NCI-H2029 treated with DMSO at 0.1 percent for 48 hours (cell line): ENCODE data around the gene LIPC.

ENCODE experiments used
- DNase-seq: peaks from one replicate; lab custom pipeline; 2025; lab: John Stamatoyannopoulos, UW

Gene LIPC

GRCh38 chr15:58406811-58407210, 25.0 kb upstream of the LIPC start:
- no peak for DNase-seq

- DNase-seq = no peak
Observed at GRCh38 chr15:58407236-58407775, 24.5 kb upstream of the LIPC start.

- DNase-seq = no peak
Observed at GRCh38 chr15:58407778-58408177, 24.0 kb upstream of the LIPC start.

GRCh38 chr15:58409861-58410260, 21.9 kb upstream of the LIPC start:
- no peak for DNase-seq

GRCh38 chr15:58410353-58410752, 21.4 kb upstream of the LIPC start:
- DNase-seq = peak; percentile 28

- no peak for DNase-seq
Observed at GRCh38 chr15:58413253-58413652, 18.5 kb upstream of the LIPC start.

GRCh38 chr15:58415636-58416035, 16.2 kb upstream of the LIPC start:
- DNase-seq = no peak

- DNase-seq = no peak
Observed at GRCh38 chr15:58416963-58417362, 14.8 kb upstream of the LIPC start.

GRCh38 chr15:58418135-58418534, 13.7 kb upstream of the LIPC start:
- no peak for DNase-seq

GRCh38 chr15:58419803-58420524, 11.8 kb upstream of the LIPC start:
- no peak for DNase-seq

- DNase-seq = no peak
Observed at GRCh38 chr15:58420579-58421043, 11.2 kb upstream of the LIPC start.

GRCh38 chr15:58423205-58423604, 8.6 kb upstream of the LIPC start:
- DNase-seq = no peak

- DNase-seq = no peak
Observed at GRCh38 chr15:58423831-58424608, 7.8 kb upstream of the LIPC start.

GRCh38 chr15:58424722-58425121, 7.1 kb upstream of the LIPC start:
- no peak for DNase-seq

- DNase-seq = no peak
Observed at GRCh38 chr15:58425185-58425584, 6.6 kb upstream of the LIPC start.

- DNase-seq = no peak
Observed at GRCh38 chr15:58425834-58426233, 6.0 kb upstream of the LIPC start.

GRCh38 chr15:58426501-58426900, 5.3 kb upstream of the LIPC start:
- no peak for DNase-seq

GRCh38 chr15:58427987-58428386, 3.8 kb upstream of the LIPC start:
- no peak for DNase-seq

GRCh38 chr15:58430224-58430787, 1.5 kb upstream of the LIPC start:
- DNase-seq = no peak

GRCh38 chr15:58432401-58432800, 610 bp downstream of the LIPC start:
- no peak for DNase-seq

- DNase-seq = no peak
Observed at GRCh38 chr15:58433597-58434333, 2.0 kb downstream of the LIPC start.

- DNase-seq = no peak
Observed at GRCh38 chr15:58434334-58434875, 2.6 kb downstream of the LIPC start.
